COR-L47 (cell line): Measurements from ENCODE around the gene MAPK8.
"Not testable (repeated sequence)": the region's sequence is repeated elsewhere in the genome, so short reads cannot be mapped to it uniquely, and the experiment has no call there.

ENCODE experiments used
- DNase-seq: peaks from one replicate; lab custom pipeline; 2025; lab: John Stamatoyannopoulos, UW

Gene MAPK8

DNA sequence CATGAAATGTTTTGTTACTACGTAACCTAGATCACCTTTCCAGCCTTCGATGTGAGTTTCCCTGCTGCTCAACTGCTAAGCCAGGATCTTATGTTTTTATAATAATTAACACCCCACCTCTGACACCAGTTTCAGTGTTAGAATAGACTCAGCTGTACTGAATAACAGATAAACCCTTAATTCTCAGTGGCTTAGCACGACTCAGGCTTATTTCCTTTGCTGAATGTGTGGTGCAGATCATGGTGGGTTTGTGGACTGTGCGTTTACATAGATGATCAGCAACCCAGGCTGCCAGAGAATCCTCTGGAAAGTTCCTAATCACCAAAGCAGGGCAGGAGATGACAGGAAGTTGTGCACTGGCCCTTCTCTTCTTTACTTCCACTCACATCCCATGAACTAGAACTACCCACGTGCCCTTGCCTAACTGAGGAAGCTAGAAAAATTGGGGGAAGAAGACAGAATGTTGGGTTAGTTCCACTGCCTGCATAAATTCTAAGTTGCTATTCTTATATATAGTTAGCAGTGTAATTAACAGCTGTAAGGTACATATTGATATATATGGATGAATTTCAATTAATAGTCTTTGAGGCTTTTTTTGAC is 111.8 kb downstream of the MAPK8 start:
- DNase-seq = no peak

DNA sequence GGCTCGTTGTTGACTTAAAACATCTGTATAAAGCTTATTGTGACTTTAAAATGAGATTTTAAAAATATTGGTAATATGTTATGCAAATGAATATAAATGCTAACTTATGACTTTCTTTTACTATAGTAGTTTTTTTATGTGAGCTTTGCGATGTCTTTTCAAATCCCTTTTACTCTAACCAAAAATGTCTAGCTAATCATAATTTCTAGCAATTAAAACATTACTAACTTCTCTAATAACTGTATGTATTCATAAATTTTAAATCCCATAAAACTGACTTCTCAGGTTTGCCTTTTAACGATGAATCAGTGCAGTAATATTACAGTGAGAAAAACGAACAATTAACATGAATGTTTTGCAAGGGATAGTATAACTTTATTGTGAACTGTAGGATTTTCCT is 113.2 kb downstream of the MAPK8 start:
- DNase-seq = no peak

DNA sequence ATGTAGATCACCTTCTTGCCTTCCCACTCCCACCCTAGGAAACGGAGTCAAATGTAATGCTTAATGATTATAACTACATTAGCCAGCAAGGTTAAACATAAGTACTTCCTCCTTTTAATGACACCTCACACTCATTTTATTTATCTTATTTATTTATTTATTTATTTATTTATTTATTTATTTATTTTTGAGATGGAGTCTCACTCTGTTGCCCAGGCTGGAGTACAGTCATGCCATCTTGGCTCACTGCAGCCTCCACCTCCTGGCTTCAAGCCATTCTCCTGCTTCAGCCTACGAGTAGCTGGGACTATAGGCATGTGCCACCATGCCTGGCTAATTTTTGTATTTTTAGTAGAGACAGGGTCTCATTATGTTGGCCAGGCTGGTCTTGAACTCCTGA is 115.4 kb downstream of the MAPK8 start:
- DNase-seq = not testable (repeated sequence)

DNA sequence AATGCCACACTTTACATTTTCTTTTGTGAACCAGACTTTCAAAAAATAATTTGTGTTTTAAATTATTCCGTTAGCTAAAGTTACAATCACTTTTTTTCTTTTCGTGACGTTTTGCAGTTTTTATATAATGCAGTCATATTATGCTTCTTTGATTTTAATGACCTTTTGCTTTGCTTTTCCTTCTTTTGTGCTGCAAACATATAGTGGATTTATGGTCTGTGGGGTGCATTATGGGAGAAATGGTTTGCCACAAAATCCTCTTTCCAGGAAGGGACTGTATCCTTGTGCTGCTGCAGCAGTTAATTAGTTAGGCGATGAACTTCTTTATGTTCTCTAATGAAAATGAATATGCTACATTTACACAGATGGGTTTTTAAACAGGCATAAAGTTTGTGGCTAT is 117.4 kb downstream of the MAPK8 start:
- DNase-seq = no peak

DNA sequence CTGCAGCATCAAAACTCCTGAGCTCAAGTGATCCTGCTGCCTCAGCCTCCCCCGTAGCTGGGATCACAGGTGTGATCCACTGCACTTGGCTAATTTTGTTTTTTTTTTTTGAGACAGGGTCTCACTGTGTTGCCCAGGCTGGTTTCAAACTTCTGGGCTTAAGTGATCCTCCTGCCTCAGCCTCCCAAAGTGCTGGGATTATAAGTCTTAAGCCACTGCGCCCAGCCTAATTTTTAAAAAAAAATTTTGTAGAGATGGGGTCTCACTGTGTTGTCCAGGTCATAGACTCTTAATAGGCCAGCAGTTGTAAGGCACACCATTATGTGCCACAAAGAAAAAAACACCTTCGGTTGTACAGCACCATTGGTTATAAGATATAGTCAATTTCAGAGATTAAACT is 122.4 kb downstream of the MAPK8 start:
- DNase-seq = no peak

DNA sequence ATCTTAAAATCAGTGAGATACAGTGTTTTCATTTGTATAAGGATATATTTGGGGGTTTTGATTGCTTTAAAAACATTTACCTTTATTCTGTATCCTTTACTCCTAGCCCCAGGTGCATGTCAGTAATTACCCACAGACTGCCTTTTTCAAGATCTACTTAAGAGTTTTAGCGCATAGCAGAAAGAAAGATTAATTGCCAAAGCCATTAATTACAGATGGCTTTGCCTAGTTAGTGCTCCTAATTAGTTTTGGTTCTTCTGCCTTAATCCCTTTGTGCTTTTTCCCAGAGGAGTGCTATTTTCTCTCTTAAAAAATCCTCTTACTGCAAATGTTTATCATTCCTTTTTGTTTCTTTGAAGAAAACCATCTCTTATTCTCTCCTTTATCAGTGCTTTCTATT is 122.8 kb downstream of the MAPK8 start:
- no peak for DNase-seq

DNA sequence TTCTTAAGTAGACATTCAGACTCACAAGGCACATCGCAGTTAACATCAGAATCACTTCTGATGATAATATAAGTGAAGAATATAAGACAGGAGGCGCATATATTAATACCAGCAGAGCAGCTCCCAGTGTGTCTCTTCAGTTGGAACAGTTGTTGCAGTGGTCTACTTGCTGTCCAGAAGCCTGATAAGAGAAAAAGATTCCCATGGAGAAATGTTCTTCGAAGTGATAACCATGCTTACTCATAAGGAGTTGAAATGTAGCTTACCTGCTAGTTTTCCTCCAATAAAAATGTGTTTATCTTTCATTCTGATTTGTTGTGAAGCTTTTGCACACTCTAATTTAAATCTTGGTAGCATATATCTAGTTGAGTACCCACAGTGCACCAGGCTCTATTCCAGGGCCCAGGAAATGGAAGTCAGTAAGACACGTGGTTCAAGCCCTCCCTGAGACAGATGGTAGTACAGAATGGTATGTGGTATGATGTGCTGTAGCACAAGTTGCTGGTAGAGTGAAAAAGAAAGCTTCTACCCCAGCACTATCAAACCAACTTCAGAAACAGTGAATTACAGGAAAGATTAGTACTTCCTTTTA is 124.0 kb downstream of the MAPK8 start:
- DNase-seq = no peak

DNA sequence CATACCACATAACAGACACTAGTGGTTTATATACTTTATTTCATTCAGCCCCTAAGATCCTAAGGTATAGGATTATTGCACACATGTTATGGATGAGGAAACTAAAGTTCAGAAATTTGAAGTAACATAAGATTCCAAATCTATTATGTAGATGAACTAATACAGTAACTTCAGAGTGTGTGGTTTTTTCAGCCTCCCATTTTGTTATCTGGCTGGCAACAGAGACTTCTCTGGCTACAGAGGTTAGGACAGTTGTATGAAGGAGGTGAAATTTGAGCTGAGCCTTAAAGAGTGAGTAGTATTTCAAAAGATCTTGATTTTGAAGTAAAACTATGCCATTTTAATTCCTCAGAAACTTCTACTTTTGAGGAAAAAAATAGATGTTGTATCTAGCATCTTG is 125.4 kb downstream of the MAPK8 start:
- DNase-seq = no peak

DNA sequence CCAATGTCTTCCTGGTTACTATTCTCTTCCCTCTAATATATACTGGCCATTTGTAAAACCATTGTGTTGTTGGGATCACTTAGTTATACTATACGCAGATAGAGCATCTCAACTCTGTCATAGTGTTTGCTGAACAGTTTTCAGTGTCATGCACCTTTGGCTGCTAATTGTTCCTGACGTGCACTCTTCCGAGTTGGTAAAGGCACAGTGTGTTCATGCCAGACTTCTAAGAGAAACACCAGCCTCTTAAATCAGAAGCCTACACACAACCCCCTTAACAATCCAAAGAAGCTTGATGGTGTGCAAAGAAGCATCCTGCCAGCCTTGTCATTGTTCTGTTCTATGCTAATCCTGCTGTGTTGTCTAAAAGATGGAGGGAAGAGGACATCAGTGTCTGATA is 131.1 kb downstream of the MAPK8 start:
- no peak for DNase-seq

DNA sequence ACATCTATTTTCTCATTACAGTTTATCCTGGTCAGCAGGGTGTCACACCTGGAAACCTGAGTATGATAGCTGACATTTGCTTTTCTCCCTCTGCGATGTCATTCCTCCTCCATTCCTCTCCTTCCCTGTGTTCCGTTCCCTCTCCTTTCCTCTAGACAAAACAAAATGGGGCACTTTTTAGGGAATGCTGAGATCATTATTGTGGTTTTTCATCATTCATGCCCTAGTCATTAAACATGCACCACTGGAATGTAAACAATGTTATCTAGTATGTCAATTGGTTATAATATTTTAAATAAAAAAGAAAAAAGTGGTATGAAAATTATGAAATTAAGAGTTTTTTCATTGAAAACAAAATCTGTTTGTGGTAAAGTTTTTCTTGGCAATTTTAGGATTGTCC is 132.6 kb downstream of the MAPK8 start:
- DNase-seq = no peak

DNA sequence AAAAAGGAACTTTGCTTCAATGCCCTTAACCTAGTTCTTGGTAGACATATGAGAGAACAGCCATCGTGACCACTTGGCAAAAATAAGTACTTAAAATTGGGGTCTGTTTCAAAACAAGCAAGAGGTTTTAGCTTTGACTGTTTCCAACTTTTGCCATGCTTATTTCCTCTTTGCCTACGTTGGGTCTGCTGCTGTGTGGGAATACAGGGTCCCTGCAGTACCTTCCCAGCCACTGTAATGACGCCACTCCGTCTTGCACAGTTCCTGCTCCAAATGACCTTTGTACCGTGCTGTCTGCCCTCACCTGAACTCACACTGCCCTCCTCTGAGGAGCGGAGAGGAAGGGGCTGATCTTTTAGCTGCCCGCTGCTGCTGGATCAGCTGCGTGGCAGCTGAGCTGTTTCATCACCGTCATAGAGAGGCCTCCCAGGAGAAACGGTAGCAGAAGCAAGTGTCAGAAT is 133.1 kb downstream of the MAPK8 start:
- no peak for DNase-seq

DNA sequence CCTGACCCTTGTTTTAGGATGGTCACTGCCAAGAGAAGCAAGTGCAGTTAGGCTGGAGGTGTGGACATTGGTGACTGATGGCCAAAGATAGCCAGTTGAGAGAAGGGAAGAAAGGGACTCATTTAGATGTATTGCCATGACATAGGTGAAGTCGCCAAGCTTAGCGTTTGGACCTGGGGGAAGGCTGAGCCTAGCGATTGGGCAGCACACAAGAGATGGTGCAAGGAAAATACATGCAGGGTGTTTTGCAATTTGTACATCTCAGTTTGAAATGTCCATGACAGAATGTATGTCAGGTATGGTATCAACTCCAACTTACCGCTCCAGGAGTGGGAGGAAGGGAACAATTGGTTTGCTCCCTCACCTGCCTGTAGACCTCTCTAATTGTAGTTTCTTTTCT is 134.3 kb downstream of the MAPK8 start:
- DNase-seq = no peak

DNA sequence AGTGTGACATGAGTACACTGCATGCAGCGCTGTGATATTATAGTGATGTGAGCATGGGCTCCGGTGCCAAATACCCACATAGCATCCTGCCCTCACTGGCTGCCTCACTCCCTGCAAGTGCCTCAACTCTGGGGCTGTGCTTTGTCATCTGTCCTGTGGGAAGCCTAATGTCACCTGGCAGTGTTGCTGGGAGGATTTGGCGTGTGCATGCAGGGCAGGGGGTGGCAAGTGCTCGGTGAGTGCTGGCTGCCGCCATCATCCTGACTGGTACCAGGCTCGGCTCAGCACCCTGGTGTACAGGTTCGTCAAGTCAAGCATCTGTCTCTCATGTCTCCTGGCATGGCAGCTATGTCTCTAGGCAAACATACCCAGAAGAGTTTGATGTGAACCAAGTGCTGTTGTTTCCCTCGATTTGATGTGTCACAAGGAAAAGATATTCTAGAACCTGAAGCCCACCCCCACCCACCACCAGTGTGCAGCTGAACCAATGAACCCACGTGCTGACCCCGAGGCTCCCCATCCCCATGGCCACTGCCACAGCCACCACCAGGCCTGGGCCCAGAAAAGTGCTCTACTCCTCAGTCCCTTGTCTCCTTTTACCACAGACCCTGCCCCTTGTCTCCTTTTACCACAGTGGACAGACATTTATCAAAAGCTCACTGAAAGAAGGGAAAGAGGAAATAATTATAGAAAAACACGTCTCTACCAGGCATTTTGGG is 135.8 kb downstream of the MAPK8 start:
- no peak for DNase-seq

DNA sequence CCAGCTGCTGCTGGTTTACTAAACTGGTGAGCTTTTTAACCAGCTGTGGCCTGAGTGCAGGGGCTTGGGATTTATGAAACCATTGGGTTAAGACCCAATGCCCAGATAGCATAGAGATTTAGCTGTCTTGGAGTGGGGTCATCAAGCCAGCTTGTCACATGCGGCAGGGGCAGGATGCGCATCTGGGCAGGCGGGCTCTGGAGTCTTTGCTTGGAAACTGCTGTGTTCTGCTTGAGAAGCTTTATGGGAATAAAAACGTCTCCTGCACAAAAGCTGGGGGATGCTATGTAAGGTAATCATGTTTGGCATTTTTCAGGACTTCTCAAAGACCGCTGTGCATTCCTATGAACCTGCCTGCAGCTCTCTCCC is 136.3 kb downstream of the MAPK8 start:
- DNase-seq = no peak

DNA sequence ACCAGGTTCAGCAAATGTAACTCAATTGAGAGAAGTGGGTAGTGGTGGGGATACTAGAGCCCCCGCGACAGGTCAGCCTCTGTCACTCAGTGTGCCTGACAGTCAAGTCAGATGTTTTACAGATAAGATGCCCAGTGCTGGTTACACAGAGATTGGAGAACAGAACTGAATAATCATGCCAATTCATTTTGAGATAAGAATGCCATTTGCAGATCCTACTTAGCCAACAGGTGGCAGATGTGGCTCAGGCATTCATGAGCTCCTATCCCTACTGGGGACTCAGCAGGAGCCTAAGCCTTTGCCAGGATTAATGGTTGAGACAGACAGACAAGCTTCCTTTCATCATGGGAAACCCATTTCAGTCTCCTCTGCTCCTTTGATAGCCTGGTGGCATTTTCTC is 137.8 kb downstream of the MAPK8 start:
- peak; percentile 64 for DNase-seq

DNA sequence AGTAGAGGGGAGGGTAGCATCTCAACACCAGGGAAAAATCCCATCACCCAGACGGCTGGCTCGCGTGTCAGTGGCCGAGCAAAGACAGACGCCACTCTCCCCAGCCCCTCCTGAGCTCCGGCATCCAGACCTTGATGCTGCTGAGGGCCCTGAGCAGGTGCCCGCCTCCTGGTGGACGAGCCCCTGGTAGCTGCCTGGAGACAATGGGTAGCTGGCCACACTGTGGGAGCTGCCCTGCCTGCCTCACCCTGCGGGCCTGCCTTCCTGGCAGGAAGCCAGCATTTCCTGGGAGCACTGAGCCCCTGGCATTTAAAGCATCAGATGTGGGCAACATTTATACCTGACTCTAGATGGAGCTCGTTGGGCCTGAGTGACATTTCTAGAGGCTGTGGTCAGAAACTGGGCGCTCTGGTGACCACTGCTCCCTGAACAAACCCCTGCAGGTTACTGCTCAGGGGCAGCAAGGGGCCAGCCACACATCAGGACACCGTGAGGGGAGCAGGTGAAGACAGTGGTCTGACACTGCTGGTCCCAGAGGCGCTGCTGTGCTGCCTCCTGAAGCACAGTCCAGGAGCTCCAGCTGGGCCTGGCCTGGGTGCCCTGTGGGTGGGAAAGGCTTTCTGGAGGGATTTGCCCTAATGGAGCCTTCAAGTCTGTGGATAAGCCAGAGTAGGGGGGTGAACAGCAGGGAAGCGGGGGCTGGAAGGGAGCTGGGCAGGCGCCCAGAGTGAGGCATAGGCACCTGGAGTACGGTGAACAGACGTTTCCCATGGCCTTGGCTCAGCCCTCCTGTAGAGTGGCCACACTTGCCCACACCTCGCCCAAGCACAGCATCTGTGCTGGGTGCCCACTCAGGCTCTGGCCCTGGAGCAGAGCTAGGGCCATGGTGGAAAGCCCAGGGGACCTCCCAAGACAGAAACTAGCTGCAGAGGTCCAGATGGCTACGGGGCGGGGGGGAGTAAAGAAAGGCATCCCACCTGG is 138.7 kb downstream of the MAPK8 start:
- peak; percentile 81 for DNase-seq

DNA sequence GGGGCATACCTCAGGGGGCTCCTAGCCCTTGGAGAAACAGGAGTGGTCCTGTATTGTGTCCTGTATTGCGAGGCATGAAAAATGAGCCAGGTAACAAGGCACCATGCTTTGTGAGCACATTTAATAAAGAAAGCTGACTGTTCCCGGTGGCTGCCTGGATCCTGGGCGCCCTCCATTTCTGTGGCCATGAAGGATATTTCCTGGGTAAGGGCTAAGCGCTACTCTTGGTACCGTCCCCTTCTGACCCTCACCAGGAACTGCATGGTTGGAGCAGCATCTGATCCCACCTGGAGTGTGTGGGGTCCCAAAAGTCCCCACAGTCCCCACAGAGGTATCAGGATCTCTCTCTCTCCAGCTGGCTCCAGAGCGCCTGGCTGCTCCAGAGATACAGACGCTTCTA is 139.5 kb downstream of the MAPK8 start:
- DNase-seq = no peak

DNA sequence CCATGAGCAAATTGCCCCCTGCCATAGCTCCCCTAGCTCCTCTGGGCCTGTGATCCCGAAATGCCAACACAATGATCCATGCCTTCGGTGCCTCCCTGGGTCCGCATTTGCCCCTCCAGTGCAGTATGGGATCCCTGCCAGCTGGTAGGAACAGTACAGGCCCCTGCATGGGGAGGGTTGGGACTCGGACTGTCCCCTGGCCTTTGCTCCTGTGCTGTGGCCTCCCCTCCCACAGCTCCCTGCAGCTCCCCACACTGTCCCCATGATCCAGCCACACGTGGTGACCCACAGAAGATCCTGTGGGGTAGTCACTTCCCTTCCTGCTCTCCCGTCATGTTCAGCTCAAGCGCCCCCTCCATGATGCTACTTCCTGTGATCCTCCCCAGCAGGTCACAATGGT is 140.3 kb downstream of the MAPK8 start:
- no peak for DNase-seq

DNA sequence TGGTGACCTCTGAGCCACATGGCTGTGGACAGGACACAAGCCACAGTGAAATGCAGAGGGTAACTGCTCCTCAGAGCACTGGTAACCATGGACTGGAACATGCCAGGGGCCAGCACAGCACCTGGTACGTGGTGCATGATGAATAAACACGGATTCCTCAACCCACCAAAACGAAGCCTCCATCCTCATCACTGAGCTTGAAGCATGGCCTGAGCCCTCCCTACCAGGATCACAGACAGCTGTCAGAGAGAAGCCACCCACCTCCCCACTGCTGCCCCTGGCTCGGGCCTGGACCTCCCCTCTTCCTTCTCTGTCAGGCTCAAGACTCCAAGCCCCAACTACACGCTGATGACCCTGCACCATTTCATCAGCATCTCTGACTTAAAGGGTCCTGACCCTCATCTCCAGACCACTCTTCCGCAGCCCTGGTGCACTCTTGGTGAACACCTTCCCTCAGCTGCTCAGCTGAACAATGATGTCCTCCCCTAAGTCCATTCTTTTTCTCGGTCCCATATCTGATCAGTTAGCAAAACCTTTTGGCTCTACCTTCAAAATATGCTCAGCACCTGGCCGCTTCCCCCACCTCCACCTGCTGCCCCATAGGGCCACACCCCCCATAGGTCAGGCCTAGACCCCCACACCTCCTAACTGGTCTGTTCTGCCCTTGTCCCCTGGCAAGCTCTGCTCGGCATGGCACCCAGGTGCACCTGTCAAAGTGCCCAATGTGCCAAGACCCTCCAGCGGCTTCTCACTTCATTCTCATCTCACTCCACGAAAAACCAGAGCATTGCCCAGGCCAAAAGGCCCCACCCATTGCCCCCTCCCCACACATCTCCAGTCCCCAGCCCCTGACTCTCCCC is 141.1 kb downstream of the MAPK8 start:
- DNase-seq = no peak

DNA sequence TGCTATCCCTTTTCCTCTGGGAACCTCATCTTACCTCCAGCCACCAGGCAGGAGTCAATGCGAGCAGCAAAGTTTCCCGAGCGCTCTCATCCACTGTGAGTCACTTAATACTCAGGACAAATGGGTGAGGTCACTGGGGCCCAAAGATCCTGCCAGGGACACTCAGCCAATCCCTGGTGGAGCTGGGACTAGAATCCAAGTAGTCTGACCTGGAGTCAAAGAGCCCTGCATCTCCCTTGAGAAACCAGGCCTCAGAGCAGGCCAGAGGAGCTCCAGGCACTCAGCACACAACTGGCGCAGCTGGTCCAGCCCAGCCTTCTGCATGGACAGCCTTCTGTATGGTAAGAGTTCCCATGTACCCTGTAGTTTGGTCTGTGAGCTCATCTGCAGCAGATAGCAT is 142.3 kb downstream of the MAPK8 start:
- no peak for DNase-seq

DNA sequence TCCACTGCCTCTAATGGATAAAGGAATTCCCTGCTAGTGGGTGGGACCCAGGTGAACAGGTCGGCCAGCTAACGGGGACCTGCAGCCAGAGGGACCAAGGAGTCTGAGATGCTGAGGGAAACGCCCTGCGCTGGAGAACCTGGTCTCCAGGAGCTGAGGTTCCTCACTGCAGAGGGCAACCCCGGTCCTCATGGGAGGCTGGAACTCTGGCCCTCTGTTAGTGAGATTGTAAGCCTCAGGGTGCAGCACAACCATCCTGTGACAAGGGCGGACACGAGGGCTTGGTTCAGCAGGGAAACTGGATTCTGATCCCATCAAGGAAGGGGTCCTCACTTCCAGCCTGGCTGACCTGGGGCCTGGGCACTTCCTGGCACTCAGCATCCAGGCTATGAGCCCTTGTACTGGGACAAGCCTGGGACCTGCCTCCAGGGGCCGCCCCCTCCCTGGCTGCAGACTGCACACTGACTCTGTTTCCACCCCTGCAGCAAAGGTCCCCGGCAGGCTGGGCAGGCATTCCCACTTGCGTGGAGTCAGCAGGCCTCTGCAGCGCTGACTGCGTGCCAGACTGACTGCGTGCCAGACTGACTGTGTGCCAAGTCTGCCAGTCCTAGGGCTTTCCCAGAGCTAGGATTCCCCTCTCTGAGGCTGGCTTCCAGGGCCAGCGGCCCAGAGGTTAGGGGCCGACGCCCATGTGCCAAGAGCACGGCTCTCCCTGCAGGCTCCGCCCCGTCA is 143.2 kb downstream of the MAPK8 start:
- no peak for DNase-seq
